ENCODE data around the gene INO80C.

DNA sequence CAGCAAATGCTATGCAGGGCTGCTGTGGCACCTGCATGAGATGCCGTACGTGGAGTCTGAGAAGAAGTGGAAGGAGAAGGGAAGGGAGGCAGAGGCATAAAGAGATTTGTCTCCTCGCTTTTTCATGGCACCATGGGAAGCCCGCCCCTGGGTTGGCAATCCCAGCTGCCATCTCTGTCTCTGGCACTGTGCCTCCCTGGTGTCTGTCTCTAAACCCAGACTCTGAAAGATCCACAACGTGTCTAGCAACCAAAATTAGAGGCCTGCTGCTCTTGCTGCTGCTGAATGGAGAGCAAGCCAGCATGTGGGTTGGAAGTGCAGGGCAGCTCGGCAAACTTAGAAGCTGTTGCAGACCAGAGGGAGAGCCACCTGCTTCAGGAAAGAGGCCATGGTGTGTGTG, 53.1 kb downstream of the INO80C start:
- TF ChIP-seq, protein P1, sequence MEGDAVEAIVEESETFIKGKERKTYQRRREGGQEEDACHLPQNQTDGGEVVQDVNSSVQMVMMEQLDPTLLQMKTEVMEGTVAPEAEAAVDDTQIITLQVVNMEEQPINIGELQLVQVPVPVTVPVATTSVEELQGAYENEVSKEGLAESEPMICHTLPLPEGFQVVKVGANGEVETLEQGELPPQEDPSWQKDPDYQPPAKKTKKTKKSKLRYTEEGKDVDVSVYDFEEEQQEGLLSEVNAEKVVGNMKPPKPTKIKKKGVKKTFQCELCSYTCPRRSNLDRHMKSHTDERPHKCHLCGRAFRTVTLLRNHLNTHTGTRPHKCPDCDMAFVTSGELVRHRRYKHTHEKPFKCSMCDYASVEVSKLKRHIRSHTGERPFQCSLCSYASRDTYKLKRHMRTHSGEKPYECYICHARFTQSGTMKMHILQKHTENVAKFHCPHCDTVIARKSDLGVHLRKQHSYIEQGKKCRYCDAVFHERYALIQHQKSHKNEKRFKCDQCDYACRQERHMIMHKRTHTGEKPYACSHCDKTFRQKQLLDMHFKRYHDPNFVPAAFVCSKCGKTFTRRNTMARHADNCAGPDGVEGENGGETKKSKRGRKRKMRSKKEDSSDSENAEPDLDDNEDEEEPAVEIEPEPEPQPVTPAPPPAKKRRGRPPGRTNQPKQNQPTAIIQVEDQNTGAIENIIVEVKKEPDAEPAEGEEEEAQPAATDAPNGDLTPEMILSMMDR (IDR thresholded peaks at IDR 0.05 in 4 of 5, conservative IDR thresholded peaks at IDR 0.05 in 1 of 5) = no peak
- no peak for TF ChIP-seq POLR2A (IDR thresholded peaks at IDR 0.05)

Measured in gastrocnemius medialis (tissue), 4 donors.